Calu3 (cell line): ENCODE measurements around the gene BID. TPM values are rescaled to one million over a fixed set of nuclear protein-coding genes. Genes with fewer than 3 reads are reported as not detected.

ENCODE experiments used
- BruUV-seq: library from RNA; stranded (reverse); fragments of 400-500 nt; replicated peaks from 2 replicates; lab custom pipeline; 2021; lab: Mats Ljungman, UMichigan
- CTCF ChIA-PET: fragments of 300-600 bp; sonication (Branson Sonifier 250); formaldehyde crosslinking; loops from one replicate; lab custom pipeline; 2022; ENCODE audit warnings: antibody characterized with exemption; lab: Charles Lee
- DNase-seq: peaks from one replicate; pipeline ENCODE4 v3.0.0; 2022
- H3K27ac Mint-ChIP-seq: one replicate; pipeline ENCODE4 v1.8.0; 2022; ENCODE audit warnings: mixed read lengths; ENCODE audit not compliant: unreplicated experiment
- H3K27me3 Mint-ChIP-seq: one replicate; pipeline ENCODE4 v1.8.0; 2022; ENCODE audit warnings: mixed read lengths; ENCODE audit not compliant: unreplicated experiment
- H3K36me3 Mint-ChIP-seq: one replicate; pipeline ENCODE4 v1.8.0; 2022; ENCODE audit warnings: mild to moderate bottlenecking, moderate library complexity, mixed read lengths; ENCODE audit not compliant: insufficient read depth, unreplicated experiment
- H3K4me1 Mint-ChIP-seq: one replicate; pipeline ENCODE4 v1.8.0; 2022; ENCODE audit warnings: mild to moderate bottlenecking, low read depth, mixed read lengths; ENCODE audit not compliant: unreplicated experiment
- H3K4me3 Mint-ChIP-seq: one replicate; pipeline ENCODE4 v1.8.0; 2022; ENCODE audit warnings: mild to moderate bottlenecking, low read depth, moderate library complexity, mixed read lengths; ENCODE audit not compliant: unreplicated experiment
- H3K9me3 Mint-ChIP-seq: one replicate; pipeline ENCODE4 v1.8.0; 2022; ENCODE audit warnings: low read depth, mixed read lengths; ENCODE audit not compliant: unreplicated experiment
- intact Hi-C: fragments of 100-400 bp; cut with micrococcal nuclease; formaldehyde crosslinking; loops from one replicate; pipeline ENCODE4 v1.10.0; 2022; ENCODE audit not compliant: unreplicated experiment
- total RNA-seq: library from RNA; stranded (reverse); gene quantifications from 2 replicates; pipeline ENCODE4 v1.2.3, GENCODE V29; 2022
- TF ChIP-seq, protein P1 (sequence below): fragments of 200-600 bp; IDR thresholded peaks from one replicate; pipeline ENCODE4 v1.8.0; 2022; ENCODE audit warnings: antibody characterized with exemption; ENCODE audit not compliant: unreplicated experiment

The BID gene
- total RNA-seq, 1 experiment from 2014 or later: 99.3 TPM

DNA sequence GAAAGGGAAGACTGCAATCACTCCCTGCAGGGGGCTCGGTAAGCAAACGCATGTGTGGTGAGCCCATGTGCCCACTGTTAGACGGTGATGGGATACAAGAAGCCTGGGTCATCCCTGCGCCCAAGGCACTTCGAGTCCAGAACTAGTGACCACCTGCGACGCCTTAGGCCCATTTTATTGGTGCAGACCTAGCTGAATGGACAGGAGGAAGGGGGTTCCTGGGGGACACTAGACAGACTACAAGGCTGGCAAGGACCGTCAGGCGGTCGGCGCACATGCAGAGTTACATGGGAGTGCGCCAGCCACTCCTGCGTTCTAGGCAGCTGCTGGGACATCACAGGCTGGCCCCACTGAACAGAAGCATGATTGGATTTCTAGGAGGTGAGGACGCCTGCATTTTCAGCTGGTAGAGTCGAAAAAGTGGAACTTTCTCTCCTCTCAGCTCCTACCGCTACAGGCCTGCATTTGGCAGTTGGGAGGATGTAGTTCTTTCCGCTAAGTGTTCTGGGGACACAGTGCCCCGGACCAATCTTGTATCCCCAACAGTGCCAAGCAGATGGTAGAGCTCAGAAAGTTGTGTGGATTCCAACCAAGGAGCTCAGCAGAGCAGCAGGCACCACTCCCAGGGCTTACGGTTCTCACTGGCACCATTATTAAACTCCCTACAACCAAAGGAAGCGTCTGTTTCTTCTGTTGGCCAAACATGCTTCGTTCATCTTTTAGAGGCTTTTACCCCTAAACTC lies 35.7 kb downstream of the BID start:
- no peak overlapping the region for H3K27ac Mint-ChIP-seq
- no peak overlapping the region for H3K4me3 Mint-ChIP-seq
- no peaks in the 10 kb centered on the region for H3K9me3 Mint-ChIP-seq
- no peaks in the 10 kb centered on the region for H3K27me3 Mint-ChIP-seq
- no TSS peak for BruUV-seq
- no peak for DNase-seq
- intact Hi-C loops: no loop called here
- TF ChIP-seq, protein P1, sequence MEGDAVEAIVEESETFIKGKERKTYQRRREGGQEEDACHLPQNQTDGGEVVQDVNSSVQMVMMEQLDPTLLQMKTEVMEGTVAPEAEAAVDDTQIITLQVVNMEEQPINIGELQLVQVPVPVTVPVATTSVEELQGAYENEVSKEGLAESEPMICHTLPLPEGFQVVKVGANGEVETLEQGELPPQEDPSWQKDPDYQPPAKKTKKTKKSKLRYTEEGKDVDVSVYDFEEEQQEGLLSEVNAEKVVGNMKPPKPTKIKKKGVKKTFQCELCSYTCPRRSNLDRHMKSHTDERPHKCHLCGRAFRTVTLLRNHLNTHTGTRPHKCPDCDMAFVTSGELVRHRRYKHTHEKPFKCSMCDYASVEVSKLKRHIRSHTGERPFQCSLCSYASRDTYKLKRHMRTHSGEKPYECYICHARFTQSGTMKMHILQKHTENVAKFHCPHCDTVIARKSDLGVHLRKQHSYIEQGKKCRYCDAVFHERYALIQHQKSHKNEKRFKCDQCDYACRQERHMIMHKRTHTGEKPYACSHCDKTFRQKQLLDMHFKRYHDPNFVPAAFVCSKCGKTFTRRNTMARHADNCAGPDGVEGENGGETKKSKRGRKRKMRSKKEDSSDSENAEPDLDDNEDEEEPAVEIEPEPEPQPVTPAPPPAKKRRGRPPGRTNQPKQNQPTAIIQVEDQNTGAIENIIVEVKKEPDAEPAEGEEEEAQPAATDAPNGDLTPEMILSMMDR: no peak
- peaks cover 39% of the 10 kb centered on the region for H3K36me3 Mint-ChIP-seq
- CTCF ChIA-PET: interaction anchor here (2.8 kb wide), 1 partner anchor 180 kb away, joined by 9 read pairs; no protein-coding TSS in a partner anchor
- H3K4me1 Mint-ChIP-seq: no peaks in the 10 kb centered on the region

DNA sequence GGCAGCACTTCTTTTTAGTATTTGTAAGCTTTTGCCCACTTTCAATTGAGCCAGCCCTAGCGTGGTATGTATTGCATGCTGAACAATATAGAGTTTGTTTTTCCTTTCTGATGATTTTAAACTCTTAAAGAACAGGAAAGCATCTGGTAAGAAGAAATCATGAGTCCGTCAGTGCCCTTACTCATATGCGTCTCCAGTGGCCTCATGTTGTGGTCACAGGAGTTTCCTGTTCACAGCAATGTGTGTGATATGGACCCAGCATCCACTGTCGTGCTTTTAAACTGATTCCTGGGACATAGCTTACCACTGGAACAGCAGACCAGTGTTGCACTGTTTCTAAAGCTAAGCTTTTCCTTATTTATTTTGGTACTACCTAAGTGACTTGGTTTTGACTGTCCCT lies 40.1 kb downstream of the BID start:
- Mint-ChIP-seq H3K27me3 (no peaks in the 10 kb centered on the region), H3K36me3 (peaks cover 47% of the 10 kb centered on the region), H3K9me3 (no peaks in the 10 kb centered on the region), H3K4me3 (no peak overlapping the region), H3K27ac (no peak overlapping the region), H3K4me1 (no peaks in the 10 kb centered on the region)
- CTCF ChIA-PET: interaction anchor here (0.9 to 1.0 kb wide), 2 partner anchors 21 to 175 kb away, joined by 3 to 4 read pairs; no protein-coding TSS in a partner anchor
- DNase-seq: no peak
- BruUV-seq: no TSS peak
- intact Hi-C loops: no loop called here
- TF ChIP-seq, protein P1: no peak

DNA sequence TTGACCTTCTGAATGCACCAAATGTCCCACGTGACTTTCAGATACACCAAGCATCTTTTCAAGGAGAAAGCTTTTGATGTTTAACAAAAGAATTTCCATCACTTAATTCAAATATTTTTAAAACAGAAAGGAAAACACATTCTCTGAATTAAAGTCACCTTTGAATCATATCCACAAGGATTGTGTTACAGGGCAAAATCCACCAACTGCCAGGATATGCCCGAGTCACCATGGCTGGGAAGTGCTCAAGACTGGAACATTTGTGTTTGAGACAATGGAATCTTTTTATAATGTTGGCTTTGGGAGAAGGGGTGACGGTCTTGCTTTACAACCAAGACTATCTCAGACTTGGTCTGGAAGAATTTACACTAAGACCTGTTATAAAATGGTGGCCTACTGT lies 40.8 kb downstream of the BID start:
- CTCF ChIA-PET: interaction anchor here (0.9 kb wide), 1 partner anchor 175 kb away, joined by 3 read pairs; no protein-coding TSS in a partner anchor
- Mint-ChIP-seq H3K27ac (no peak overlapping the region), H3K4me1 (no peaks in the 10 kb centered on the region), H3K9me3 (no peaks in the 10 kb centered on the region), H3K27me3 (no peaks in the 10 kb centered on the region), H3K36me3 (peaks cover 48% of the 10 kb centered on the region), H3K4me3 (no peak overlapping the region)
- TF ChIP-seq, protein P1: no peak
- intact Hi-C loops: no loop called here
- no peak for DNase-seq
- BruUV-seq: no TSS peak

DNA sequence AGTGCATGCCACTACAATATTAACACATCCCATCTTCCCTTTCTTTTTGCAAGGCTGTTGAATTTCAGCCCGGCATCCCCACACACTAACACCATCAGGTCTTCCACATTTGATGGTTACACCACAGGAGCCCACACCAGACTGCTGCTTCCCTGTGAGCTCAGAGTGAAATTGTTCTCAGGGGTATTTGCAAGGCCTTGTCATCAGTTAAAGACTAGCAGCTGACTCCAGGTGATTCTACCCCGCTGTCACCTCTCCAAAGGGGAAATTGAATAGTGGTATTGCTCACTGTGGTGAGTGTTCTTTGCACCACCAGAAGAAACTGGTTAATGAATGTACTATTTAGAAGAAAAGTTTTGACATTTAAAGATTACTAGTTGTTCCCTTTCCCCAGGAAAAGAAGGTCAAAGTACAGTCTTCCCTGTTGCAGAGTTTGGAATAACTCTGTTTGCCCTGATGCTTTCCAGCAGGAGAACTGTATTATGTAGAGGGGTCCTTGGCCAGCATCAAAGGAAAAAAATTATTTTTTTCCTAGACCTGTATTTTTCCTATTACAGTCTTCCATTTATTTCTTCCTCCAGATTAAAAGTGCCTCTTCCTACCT lies 41.9 kb downstream of the BID start:
- peaks cover 44% of the 10 kb centered on the region for H3K36me3 Mint-ChIP-seq
- H3K27ac Mint-ChIP-seq: peak overlapping the region; percentile 9
- H3K4me1 Mint-ChIP-seq: no peaks in the 10 kb centered on the region
- intact Hi-C loops: no loop called here
- no peaks in the 10 kb centered on the region for H3K27me3 Mint-ChIP-seq
- no peak overlapping the region for H3K4me3 Mint-ChIP-seq
- DNase-seq: no peak
- CTCF ChIA-PET: interaction anchor here (0.9 to 1.1 kb wide), 2 partner anchors 10 to 12 kb away, joined by 4 read pairs; no protein-coding TSS in a partner anchor
- TF ChIP-seq, protein P1: no peak
- no peaks in the 10 kb centered on the region for H3K9me3 Mint-ChIP-seq
- no TSS peak for BruUV-seq
